Measurements from ENCODE around the gene PCDH15. TPM values are rescaled to one million over a fixed set of nuclear protein-coding genes. Genes with fewer than 3 reads are reported as not detected.

Gene PCDH15
- total RNA-seq, 1 donor from 2014 or later, result 2.1 TPM

- no peaks in the 10 kb centered on the region for H3K4me1 ChIP-seq
- TF ChIP-seq CTCF (IDR thresholded peaks at IDR 0.05), result no peak
- no peaks in the 10 kb centered on the region for H3K36me3 ChIP-seq
- H3K27me3 ChIP-seq (ENCODE audit: low read depth), result no peaks in the 10 kb centered on the region
- ATAC-seq, result no peak
- no peak overlapping the region for H3K27ac ChIP-seq
- no peak overlapping the region for H3K4me3 ChIP-seq
- H3K9me3 ChIP-seq, result no peaks in the 10 kb centered on the region
- intact Hi-C loops (cut with DNase I), result no loop called here
- DNase-seq, result no peak
Measured at GRCh38 chr10:53836638-53837037, 964.4 kb downstream of the PCDH15 start.

GRCh38 chr10:53833908-53834307 lies 967.1 kb downstream of the PCDH15 start:
- H3K4me3 ChIP-seq, result no peak overlapping the region
- H3K36me3 ChIP-seq, result no peaks in the 10 kb centered on the region
- no peaks in the 10 kb centered on the region for H3K9me3 ChIP-seq
- no peak for TF ChIP-seq CTCF (IDR thresholded peaks at IDR 0.05)
- no peak overlapping the region for H3K27ac ChIP-seq
- ATAC-seq (no peak), DNase-seq (no peak)
- no peaks in the 10 kb centered on the region for H3K4me1 ChIP-seq
- intact Hi-C loops (cut with DNase I), result no loop called here
- no peaks in the 10 kb centered on the region for H3K27me3 ChIP-seq (ENCODE audit: low read depth)

GRCh38 chr10:53827261-53827660 lies 973.8 kb downstream of the PCDH15 start:
- ATAC-seq (no peak), DNase-seq (no peak)
- Histone ChIP-seq H3K27me3 (ENCODE audit: low read depth) (no peaks in the 10 kb centered on the region), H3K4me1 (no peaks in the 10 kb centered on the region), H3K4me3 (no peak overlapping the region), H3K9me3 (no peaks in the 10 kb centered on the region), H3K36me3 (no peaks in the 10 kb centered on the region), H3K27ac (no peak overlapping the region)
- no peak for TF ChIP-seq CTCF (IDR thresholded peaks at IDR 0.05)
- intact Hi-C loops (cut with DNase I), result no loop called here

GRCh38 chr10:53808677-53809372 lies 992.2 kb downstream of the PCDH15 start:
- no peak for ATAC-seq

GRCh38 chr10:53786236-53786900 lies 1014.7 kb downstream of the PCDH15 start:
- no peak for TF ChIP-seq CTCF (IDR thresholded peaks at IDR 0.05)
- intact Hi-C loops (cut with DNase I), result no loop called here

More at GRCh38 chr10:53808677-53809372, 992.2 kb downstream of the PCDH15 start:
- DNase-seq, result no peak
- no peaks in the 10 kb centered on the region for H3K9me3 ChIP-seq
- no peaks in the 10 kb centered on the region for H3K27me3 ChIP-seq (ENCODE audit: low read depth)
- no peak overlapping the region for H3K27ac ChIP-seq
- intact Hi-C loops (cut with DNase I), result no loop called here
- no peak for TF ChIP-seq CTCF (IDR thresholded peaks at IDR 0.05)
- H3K4me1 ChIP-seq, result no peaks in the 10 kb centered on the region
- no peaks in the 10 kb centered on the region for H3K36me3 ChIP-seq
- no peak overlapping the region for H3K4me3 ChIP-seq

More at GRCh38 chr10:53786236-53786900, 1014.7 kb downstream of the PCDH15 start:
- DNase-seq (no peak), ATAC-seq (no peak)
- H3K9me3 ChIP-seq, result no peaks in the 10 kb centered on the region
- no peak overlapping the region for H3K4me3 ChIP-seq
- no peak overlapping the region for H3K27ac ChIP-seq
- H3K36me3 ChIP-seq, result no peaks in the 10 kb centered on the region
- H3K4me1 ChIP-seq, result no peaks in the 10 kb centered on the region
- H3K27me3 ChIP-seq (ENCODE audit: low read depth), result no peaks in the 10 kb centered on the region
